GM20431 (cell line): ENCODE results near the gene ACAD8.

Experiments used
- in situ Hi-C: fragments of 300-500 bp; cut with MseI, MboI; formaldehyde crosslinking; loops from one replicate; pipeline ENCODE4 v1.15.0; 2020; ENCODE audit warnings: low sequenced_read_pairs; ENCODE audit not compliant: unreplicated experiment

The ACAD8 gene

GRCh38 chr11:134253188-134253993, at the start of gene ACAD8, which contains the start of gene THYN1:
Gene ACAD8 (plus strand): TSS chr11:134253568. CDS start chr11:134253601, 33 bp downstream.
Gene THYN1 (minus strand): TSS chr11:134253352. CDS start chr11:134252882, 470 bp downstream.
- in situ Hi-C loops = no loop called here

GRCh38 chr11:134205729-134206128, 47.6 kb upstream of the ACAD8 start:
- in situ Hi-C loops = no loop called here

DNA sequence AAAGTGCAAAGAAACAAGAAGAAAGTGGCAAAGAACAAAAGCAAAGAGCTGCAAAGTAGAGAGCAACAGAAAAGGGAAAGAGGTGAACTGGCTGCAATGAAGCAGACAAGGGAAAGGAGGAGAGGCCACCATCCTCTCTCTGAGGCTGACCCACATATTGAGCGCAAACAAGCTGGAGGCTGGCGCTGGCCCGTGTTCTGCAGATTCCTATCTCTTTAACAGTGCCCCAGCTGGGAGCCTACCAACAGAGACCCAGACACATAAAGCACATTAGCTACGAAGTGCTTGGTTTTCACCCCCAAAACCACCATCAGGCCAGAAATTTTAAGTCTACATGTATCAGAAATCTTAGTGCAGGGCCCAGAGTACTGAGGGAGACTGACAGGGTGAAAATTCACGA, 47.2 kb upstream of the ACAD8 start:
- in situ Hi-C loops = no loop called here

- in situ Hi-C loops = no loop called here
Measured at GRCh38 chr11:134207538-134208239, 45.7 kb upstream of the ACAD8 start.

- in situ Hi-C loops = no loop called here
Measured at GRCh38 chr11:134215836-134216235, 37.5 kb upstream of the ACAD8 start.

DNA sequence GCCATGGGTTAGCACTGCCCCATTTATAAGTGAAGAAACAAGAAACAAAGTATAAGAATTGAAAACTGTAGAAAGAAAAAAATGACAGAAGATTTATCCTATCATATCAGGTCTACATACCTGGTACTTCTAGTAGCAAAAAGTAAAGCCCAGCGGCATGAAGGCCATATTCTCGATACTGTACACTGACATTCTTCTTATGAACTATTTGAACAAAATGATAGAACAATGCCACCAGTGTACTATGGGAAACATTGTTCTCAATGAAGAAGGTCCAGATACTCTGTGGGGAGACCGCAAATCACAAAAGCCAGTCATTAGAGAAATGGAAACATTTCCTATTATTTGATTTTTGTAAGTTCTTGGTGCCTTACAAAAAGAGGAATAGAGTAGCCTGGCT, 36.6 kb upstream of the ACAD8 start:
- in situ Hi-C loops = no loop called here

- in situ Hi-C loops = no loop called here
Measured at GRCh38 chr11:134223121-134223520, 30.2 kb upstream of the ACAD8 start.

GRCh38 chr11:134223836-134224709, 29.3 kb upstream of the ACAD8 start, which contains the start of the genes NCAPD3 and VPS26B:
Gene NCAPD3 (minus strand): TSS chr11:134223967. CDS start chr11:134223926, 41 bp downstream.
Gene VPS26B (plus strand): TSS chr11:134224671. CDS start chr11:134225123, 452 bp downstream.
- in situ Hi-C loops = no loop called here

DNA sequence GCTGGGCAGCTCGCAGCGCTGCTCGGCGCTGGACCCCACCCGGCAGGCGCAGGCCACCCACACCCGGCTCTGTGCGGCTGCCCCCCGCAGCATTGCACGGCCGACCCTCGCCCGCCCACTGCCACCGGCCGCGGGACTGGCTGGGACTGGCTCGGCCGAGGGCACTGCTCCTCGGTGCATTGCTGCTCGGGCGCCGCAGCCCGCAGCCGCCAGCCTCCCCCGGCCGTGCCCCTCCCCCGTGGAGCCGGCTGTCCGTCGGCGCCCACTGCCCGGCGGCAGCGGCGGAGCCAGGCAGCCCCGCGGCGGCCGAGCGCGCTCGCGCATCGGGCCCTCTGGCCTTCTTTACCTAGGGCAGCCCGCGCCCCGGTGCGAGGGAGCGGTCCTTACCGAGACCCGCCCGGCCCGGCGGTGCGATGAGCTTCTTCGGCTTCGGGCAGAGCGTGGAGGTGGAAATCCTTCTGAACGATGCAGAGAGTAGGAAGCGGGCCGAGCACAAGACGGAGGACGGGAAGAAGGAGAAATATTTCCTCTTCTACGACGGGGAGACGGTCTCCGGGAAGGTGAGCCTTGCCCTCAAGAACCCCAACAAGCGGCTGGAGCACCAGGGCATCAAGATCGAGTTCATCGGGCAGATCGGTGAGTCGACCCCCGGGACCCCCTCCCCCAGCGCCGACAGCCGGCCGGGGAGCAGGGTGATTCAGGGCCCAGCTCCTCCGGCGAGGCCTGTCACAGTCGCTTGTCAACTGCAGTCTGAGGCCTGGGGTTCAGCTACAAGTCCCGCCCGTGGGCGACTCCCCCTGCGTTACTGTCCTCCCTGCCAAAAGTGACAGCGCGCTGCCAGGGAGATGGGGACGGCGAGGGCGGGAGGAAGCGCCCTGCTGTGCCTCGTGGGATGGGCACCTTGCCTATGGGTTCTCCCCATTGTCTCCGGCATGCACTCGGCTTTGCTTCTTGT, 28.4 kb upstream of the ACAD8 start:
- in situ Hi-C loops = no loop called here

GRCh38 chr11:134226806-134227325, 26.5 kb upstream of the ACAD8 start:
- in situ Hi-C loops = no loop called here

GRCh38 chr11:134228625-134229024, 24.7 kb upstream of the ACAD8 start:
- in situ Hi-C loops = no loop called here

DNA sequence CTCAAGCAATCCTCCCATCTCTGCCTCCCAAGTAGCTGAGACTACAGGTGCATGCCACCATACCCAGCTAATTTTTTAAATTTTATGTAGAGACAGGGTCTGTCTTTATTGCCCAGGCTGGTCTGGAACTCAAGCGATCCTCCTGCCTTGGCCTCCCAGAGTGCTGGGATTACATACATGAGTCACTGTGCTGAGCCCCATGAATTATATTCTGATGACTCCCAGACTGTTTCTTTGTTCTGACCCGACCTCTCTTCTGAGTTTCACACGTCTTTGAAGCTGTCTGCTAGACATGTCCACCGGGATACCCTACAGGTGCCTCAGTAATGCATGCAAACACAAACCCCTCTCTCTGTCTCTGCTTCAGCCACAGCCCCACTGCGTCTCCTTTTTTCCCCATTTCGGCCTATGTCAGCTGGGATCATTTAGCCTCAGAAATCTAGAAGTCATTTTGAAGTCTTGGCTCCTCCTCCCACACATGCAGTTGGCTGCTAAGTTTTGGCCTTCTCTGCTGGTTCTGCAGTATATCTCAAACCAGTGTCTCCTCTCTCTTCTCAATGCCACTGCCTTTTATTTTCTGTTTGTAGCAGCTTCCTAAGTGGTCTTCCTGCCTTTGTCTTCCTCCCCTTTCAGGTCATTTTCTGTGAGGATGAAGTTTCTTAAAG, 24.1 kb upstream of the ACAD8 start:
- in situ Hi-C loops = no loop called here

- in situ Hi-C loops = no loop called here
Measured at GRCh38 chr11:134230339-134230738, 23.0 kb upstream of the ACAD8 start.

- in situ Hi-C loops = no loop called here
Measured at GRCh38 chr11:134231958-134232659, 21.3 kb upstream of the ACAD8 start.

GRCh38 chr11:134233729-134234179, 19.6 kb upstream of the ACAD8 start:
- in situ Hi-C loops = no loop called here

DNA sequence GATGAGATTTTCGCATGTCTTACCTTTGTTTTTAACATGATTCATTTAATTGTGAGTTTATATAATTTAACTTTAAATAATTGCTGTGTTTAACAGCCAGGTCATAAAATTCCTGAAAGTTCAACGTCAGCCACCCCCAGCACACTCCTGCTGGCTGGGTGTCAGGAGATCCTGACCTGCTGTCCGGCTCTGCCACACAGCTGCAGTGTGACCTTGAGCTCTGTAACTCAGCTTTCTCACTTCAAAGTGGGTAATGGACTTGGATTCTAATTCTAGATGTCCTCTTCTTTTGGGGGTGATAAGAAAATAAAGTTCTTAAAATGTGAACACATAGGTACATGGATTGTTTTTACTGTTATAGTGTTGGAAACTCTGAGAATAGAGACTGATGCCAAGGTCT, 18.0 kb upstream of the ACAD8 start:
- in situ Hi-C loops = no loop called here

DNA sequence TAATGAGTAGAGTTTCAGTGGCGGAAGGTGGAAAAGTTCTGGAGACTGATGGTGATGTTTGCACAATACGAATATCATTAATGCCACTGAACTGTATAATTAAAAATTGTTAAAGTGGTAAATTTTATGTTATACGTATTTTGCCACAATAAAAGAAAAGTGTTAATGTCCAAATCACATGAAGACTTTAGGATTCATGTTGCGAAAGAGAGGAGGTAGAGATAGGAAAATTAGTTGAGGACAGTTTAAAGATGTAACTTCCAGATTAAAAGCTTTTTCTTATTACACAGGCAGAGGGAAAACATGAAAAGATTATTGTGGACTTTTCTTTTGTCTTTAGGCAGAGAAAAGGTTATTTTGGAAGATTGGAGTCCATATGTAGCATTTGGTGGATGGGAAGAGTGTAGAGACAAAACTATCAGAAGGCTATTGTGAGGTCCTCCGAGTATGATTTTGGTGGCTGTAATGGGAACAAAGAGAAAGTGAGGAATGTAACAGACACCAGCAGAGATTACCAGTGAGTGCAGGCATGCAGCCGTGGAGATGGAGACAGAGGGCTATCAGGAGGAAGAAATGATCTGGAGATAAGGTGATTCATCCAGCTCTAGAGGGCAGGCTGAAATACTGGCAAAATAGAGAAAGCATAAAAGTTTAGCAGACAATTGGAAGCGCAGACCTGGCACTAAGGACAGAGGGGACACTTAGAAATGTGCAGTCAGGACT, 16.4 kb upstream of the ACAD8 start:
- in situ Hi-C loops = no loop called here
